ENCODE measurements around the gene UBA1.

GRCh38 chrX:47226531-47227333 is 33.1 kb downstream of the UBA1 start:
- no peak for TF ChIP-seq EZH2 (IDR thresholded peaks at IDR 0.05; ENCODE audit: insufficient read depth, poor library complexity, severe bottlenecking)
- no peak for TF ChIP-seq EZH2phosphoT487 (IDR thresholded peaks at IDR 0.05; ENCODE audit: insufficient read depth, low read depth)

All from GM23248 (cell line).